A549 (cell line): Measurements from ENCODE around the gene RAET1E.
"Not testable (repeated sequence)": the region's sequence is repeated elsewhere in the genome, so short reads cannot be mapped to it uniquely, and the experiment has no call there.

Source experiments
- CTCF ChIP-seq: fragments of >200 bp; sonication (Bioruptor Twin); formaldehyde crosslinking; IDR thresholded peaks from 3 replicates; pipeline ENCODE4 v1.5.1; 2016
- EP300 ChIP-seq, 2 experiments: fragments of >200 bp; sonication (Bioruptor Twin); formaldehyde crosslinking; IDR thresholded peaks; 2 replicates in 1 of 2; 3 replicates in 1 of 2; pipeline ENCODE4 v1.6.1; 2016 to 2017
- ESRRA ChIP-seq: fragments of 150-350 bp; IDR thresholded peaks from 2 replicates; pipeline ENCODE4 v1.6.1; 2014; ENCODE audit warnings: mild to moderate bottlenecking, low read length, borderline replicate concordance
- KDM1A ChIP-seq: fragments of 200-600 bp; sonication (generic); IDR thresholded peaks from 2 replicates; pipeline ENCODE4 v1.6.1; 2016; ENCODE audit warnings: low read depth, mild to moderate bottlenecking
- POLR2A ChIP-seq: IDR thresholded peaks from 2 replicates; pipeline ENCODE4 v1.6.1; 2012; ENCODE audit warnings: mild to moderate bottlenecking, low read length
- RAD21 ChIP-seq, 2 experiments: fragments of >200 bp in 1 of 2; sonication (Bioruptor Twin) in 1 of 2; formaldehyde crosslinking in 1 of 2; IDR thresholded peaks in 1 of 2; conservative IDR thresholded peaks in 1 of 2; 2 replicates in 1 of 2; 3 replicates in 1 of 2; pipeline ENCODE4 v1.6.1; 2012 to 2018; ENCODE audit warnings: inconsistent platforms in 1 of 2
- ZC3H11A ChIP-seq: fragments of 450-650 bp; IDR thresholded peaks from 2 replicates; pipeline ENCODE4 v1.6.1; 2014; ENCODE audit warnings: antibody characterized with exemption, mild to moderate bottlenecking

- TF ChIP-seq ZC3H11A; CTCF; POLR2A; RAD21 (conservative IDR thresholded peaks at IDR 0.05 in 1 of 2, IDR thresholded peaks at IDR 0.05 in 1 of 2); ESRRA; EP300 (IDR thresholded peaks at IDR 0.05); KDM1A: not testable (repeated sequence)
Observed at GRCh38 chr6:149922091-149922490, 24.2 kb upstream of the RAET1E start.
